SKM-1 treated with dmso at 0.1 percent for 144 hours (cell line): ENCODE measurements around the gene DDI1.
"Not testable (repeated sequence)": the region's sequence is repeated elsewhere in the genome, so short reads cannot be mapped to it uniquely, and the experiment has no call there.

Source experiments
- DNase-seq: peaks from one replicate; lab custom pipeline; 2025; ENCODE audit not compliant: unreplicated experiment; lab: John Stamatoyannopoulos, UW

DDI1 gene

DNA sequence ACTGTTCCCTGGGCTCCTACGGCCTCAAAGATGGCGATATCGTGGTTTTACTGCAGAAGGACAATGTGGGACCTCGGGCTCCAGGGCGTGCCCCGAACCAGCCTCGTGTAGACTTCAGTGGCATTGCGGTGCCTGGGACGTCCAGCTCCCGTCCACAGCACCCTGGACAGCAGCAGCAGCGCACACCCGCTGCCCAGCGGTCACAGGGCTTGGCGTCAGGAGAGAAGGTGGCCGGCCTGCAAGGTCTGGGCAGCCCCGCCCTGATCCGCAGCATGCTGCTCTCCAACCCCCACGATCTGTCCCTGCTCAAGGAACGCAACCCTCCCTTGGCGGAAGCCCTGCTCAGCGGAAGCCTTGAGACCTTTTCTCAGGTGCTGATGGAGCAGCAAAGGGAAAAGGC lies 555 bp downstream of the DDI1 start:
- no peak for DNase-seq

DNA sequence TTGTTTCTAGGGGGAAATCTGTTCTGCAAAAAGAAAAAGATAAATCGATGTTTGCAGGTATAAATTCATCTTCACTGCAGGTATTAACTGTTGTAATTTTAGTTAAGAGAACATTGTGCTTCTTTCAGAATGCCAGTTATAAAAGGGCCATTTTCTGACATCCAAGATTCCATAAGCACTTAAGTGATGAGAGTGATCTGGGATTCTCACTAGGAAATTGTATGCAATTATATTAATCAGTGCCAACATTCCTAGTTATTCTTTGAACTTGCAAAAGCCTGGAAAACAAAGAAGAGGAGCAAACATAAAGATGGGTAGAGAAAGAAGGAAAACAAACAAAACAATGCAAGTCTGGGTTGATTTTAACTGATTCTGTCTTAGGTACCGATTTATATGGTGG lies 5.4 kb downstream of the DDI1 start:
- no peak for DNase-seq

DNA sequence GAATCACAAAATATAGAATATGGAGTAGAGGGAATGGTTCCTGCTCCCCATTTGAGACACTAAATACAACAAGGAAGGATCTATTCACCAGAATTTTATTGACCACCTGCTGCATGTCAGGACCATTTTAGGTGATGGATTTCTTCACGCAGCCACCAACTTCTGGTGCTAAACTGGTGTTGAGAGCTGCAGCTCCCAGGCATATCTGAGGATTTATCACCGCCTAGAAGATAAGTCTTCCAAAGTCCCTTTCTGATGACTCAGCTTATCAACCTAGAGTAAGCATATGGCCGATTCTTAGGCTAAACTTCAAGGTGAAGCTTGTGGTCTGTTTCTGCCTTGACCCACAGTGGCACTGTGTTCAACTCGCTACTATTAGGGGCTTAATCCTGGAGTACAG lies 6.7 kb downstream of the DDI1 start:
- DNase-seq, result no peak

DNA sequence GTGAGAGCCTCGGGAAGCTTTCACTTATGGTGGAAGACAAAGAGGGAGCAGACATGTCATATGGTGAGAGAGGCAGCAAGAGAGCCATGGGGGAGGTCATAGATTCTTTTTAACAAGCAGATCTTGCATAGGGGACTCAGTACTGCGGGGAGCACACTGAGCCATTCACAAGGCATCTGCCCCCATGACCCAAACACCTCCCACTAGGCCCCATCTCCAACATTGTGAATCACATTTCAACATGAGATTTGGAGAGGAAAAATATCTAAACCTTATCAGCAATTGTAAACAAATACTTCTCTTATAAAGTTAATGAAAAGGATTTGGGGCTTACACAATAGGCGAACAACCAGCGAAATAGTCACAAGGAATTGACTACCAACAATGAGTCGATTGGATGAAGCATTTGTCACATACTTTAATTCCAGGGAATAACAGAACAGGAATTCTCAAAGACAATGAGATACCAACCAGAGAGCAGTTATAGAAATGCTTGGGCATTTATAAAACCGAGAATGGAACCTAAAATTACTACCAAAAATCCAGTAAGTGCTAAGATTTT lies 7.3 kb downstream of the DDI1 start:
- DNase-seq, result no peak

DNA sequence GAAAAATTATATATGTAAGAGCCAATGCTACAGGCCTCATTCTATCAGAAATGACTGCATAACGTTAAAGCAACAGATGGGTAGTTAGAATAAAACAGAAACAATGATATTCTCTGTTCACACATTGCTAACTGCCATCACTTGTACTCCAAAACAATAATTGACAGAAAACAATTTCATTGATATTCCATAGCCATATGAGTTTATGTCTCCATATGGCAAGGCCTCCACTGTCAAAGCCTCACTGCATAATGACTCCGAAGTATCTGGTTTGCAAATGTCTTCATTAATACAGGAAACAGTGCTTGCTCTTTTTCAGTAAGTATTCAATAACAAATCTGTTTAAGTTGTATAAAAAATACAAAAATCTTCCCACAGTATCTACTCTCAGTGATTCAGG lies 9.9 kb downstream of the DDI1 start:
- no peak for DNase-seq

DNA sequence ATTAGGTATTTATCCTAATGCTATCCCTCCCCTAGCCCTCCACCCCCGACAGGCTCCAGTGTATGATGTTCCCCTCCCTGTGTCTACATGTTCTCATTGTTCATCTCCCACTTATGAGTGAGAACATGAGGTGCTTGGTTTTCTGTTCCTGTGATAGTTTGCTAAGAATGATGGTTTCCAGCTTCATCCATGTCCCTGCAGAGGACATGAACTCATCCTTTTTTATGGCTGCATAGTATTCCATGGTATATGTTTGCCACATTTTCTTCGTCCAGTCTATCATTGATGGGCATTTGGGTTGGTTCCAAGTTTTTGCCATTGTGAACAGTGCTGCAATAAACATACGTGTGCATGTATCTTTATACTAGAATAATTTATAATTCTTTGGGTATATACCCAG lies 10.4 kb downstream of the DDI1 start:
- DNase-seq, result not testable (repeated sequence)

DNA sequence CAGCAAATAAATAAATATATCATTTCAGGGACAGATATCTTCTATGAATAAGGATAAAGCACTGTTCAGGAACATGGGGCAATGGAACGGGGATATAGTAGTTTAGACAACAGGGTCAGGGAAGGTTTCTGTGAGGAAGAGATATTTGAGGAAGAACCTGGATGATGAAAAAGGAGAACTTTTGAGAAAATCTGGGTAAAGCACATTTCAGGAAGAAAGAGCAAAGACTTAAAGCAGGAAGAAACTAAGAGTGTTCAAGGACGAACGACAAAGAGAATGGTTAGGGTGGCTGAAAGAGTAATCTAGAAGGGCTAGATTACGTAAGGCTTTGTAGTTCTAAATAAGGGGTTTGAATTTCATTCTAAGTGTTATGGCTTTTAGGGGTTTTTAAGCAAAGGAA lies 12.7 kb downstream of the DDI1 start:
- peak; percentile 8 for DNase-seq

DNA sequence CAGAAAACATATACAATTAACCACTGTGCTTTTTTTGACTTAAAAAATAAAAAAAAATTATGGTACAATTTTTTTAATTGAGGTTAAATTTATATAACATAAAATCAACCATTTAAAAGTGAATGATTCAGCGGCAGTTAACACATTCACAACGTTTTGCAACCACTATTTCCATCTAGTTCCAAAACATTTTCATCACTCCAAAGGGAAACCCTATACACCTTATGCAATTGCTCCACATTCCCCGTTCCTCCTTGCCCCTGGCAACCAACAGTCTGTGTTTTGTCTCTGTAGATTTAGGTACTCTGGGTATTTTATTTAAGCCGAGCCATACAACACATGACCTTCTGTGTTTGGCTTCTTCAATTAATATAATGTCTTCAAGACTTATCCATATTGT lies 15.3 kb downstream of the DDI1 start:
- no peak for DNase-seq

DNA sequence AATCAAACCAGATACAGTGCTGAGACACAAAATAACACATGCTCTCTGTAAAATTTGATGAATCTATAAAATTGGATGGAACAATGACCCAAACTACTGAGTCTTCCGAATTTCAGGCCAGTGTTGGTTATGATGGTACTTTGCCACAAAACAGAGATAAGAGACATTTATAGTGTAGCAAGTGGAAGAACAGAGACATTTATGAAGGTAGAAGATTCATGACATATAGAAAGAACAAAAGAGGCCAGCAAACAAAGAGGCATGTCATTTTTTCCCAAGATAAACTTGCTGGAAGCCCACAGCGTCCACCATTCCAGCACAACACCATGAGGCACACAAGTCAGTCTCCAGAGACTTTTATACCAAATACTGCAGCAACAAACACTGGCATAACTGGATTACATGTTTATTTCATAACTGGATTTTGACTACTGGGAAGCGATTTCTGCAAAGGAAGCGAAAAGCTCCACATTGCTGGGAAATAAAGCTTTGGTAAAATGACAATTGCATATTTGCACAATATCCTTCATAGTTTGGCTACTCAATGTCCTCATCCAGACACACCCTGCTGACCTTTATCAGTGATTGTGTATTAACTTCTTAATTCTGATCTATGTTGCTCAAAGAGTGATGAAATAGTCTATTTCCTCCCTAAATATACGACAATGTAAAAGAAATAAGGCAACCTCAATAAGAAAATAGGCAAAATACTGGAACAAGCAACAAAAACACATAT lies 17.5 kb downstream of the DDI1 start:
- DNase-seq, result no peak

DNA sequence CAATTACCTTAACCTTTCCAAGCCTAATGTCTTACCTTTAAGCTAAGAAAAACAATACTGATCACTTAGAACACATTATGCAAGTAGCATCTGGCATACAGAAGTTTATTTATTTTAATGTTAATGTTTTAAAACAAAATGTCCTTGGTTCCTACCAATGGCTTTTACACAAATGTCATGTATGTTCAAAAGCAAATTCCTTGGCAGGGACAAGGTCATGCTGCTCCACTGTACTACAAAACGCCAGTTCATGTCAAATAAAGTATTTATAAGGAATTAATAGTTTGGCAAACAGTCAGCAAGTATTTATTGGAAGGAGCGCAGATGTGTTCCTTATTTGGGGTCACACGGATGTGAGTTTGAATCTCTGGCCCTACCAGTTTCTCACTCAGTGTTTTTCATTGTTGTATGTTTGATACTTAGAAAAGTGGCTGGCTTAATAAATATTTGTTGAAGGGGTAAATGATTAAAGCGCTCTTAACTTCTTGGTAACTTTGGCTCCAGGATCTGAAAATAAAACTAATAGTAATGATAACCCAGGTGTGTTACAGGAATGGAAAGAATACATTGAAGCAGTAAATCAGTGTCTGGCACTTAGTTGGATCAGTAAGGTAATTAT lies 18.6 kb downstream of the DDI1 start:
- DNase-seq, result no peak

DNA sequence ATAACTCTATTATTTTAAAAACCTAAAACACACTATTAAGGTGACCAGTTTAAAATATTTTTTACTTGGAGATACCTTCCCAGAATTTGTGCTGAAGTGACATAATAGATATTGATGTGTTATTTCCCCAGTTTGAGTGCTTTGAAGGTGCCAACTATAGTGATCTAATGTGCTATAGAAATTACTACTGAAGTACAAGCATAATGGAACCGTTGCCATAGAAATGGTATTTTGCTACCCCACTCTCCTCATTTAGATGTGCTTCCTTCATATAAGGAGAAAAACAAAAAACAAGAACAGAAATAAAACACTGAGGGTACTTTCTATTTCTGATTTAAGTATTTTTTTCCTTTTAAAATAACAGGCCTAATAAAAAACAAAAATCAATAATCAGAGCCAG lies 19.2 kb downstream of the DDI1 start:
- no peak for DNase-seq

DNA sequence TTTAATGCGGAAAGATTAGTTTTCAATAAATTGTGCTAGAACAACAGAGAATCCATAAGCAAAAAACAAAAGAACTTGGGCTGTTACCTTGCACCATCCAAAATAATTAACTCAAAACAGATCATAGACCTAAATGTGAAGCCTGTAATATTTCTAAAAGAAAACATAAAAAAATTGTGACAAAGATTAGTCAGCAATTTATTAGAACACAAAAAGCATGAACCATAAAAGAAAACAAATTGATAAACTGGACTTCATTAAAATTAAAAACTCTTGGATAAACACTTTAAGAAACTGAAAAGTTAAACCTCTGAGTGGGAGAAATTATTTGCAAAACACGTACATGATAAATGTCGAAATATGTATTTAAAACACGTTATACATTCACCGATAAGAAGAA lies 21.5 kb downstream of the DDI1 start:
- DNase-seq, result no peak

DNA sequence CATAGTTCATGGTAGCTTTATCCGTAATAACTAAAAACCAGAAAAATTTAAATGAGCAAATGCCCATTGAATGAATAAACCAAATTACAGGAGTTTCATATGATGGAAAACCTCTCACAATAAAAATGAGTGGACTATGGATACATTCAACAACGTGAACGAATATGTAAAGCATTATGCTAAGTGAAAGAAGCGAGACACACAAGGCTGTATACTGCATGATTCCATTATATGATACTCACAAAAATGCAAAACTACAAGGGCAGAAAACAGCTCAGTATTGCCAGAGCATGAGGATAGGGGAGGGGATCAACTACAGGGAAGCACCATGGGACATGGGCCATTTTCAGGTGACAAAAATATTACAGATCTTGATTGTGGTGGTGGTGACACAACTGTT lies 22.2 kb downstream of the DDI1 start:
- no peak for DNase-seq

DNA sequence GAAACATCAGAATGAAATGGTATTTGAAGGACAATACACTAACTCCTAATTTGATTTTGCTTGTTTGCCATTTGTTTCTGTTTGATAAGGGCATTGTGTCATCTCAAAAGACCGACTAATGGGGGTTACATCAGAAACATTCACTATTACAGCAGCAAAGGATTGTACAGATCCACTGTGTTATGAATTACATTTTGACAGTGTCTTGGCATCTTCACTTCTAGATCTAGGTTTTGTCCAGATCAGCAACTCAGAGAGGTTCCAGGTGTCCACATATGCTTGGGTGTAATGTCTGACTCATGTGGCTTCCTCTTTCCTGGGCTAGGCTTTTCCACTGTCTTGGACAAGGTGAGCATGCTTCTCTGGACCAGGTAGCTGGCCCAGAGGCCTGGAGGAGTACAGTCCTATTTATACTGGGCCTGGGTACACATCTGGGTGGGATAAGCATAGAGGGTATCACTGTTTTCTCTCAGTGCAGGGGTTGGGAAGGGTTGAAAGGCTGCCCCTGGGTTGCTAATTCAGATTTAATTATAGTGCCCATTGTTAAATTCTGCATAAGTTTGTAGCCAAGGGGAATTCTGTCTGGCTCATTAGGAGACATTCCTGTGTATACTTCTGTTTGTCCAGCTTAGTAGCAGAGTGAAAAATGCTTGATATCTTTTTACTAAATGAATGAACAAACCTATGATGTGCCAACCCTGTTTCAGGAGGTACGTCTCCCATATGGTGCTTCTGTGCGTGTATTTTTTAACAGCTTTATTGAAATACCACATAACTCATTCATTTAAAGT lies 23.8 kb downstream of the DDI1 start:
- no peak for DNase-seq

DNA sequence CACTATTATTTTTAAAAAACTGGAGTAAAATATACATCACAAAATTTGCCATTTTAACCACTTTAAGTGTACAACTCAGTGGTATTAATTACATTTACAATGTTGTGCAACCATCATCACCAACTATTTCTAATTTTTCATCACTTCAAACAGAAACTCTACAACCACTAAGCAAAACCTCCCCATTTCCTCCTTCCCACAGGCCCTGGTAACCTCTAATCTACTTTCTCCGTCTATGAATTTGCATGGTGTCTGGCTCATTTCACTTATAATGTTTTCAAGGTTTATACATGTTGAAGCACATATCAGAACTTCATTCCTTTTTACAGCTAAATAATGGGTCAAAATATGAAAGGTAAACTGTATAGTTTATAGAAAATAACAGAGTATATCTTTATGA lies 24.4 kb downstream of the DDI1 start:
- no peak for DNase-seq

DNA sequence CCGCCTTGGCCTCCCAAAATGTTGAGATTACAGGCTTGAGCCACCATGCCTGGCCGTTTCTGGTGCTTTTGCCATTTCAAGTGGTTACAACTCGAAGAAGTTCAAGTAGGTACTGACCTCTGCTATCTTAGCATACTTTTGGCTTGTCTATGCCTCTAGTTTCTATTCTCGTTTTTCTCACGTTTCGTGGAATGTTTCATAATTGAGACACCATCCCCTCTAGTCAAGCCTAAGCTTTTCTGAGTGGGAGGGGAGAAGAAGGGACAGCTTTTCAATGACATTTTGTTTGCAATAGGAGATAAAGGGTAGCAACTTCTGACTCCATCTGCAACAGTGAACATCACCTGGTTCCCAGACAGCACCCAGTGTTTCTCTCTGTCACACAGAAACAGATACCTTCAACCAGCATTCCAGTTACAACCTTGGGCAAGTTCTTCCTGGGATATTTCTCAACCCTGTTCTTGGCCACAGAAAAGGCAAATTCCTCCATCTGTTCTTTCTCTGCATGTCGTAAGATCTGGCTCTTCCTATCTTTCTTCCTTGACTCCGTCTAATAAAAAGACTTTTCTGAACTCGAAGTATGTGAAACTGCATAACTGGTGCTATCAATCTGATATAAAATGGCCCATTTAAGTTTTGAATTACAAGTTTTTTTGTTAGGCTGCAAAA lies 25.5 kb downstream of the DDI1 start:
- DNase-seq, result peak; percentile 4

DNA sequence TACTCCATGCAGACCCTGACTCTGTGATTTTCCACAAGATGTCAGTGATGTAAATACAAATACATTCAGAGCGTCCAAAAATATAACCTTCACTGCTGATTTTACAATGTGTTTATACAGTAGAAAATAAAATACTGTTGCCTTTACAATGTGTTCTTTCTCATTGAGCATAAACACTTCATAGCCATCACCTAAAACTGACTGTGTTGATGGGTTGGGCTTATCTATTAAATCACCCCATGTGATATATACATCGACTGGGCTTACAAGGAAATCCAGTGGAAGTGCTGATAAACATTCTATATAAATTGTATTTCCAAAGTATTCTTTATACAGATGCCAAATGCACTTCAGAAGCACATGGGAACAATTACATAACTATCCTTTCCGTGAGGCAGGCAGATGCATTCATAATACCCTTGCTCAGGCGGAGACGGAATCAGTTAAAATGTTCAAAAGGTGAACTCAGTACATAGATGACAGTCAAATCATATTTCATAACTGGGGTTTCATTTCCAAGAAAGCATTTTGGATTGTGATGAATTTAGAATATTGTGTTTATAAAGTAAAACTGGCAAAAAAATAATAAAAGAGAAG lies 27.7 kb downstream of the DDI1 start:
- DNase-seq, result no peak

DNA sequence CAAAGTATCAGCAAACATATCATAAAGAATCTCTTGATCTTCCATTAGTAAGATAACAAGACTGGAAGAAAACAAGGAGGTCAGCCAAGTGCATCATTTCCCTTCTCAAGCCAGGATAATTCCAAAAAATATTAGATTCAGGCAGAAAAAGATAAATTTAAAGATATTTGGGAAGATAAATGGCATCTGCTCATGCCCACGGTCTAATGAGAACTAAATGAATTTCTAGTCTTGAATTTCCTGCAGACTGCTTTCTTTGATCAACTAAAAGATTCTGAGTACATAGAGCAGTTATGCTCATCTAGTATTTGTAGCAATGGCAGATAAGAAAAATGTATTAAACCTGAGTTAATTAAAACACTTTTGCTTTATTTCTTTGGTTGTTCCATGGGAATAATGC lies 31.1 kb downstream of the DDI1 start:
- DNase-seq, result no peak

DNA sequence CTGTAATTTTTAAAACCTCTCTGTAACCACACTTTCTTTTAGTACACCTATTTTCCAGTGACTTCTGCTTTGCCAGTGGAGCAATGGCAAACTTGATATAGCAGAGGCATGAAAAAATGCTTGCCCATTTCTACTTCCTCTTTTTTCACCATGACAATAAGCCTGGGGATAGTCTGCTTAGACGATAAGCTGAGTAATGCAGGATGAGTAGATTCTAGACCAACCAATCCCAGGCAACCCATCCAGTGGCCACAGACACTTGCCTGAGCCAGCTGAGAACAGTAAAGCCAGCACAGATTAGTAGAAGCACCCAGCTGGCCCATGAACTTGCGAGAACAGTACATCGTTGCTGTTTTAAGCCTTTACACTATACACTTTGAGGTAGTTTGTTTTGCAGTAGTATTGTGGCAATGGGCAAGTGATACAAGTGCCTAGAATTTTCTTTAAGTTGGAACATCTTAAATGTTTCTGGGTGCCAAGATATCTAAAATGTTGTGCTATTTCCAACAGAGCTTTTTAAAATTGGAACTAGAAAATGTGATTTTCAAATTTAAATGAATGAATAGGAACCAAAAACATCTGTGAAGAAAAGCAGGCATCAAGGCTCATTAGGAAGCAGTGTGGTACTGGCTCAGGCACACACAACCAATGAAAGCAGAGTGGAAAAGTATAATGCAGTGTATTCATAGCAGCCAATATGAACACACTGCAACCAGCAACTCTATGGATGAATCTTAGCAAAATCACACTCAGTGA lies 37.7 kb downstream of the DDI1 start:
- DNase-seq, result peak; percentile 95

DNA sequence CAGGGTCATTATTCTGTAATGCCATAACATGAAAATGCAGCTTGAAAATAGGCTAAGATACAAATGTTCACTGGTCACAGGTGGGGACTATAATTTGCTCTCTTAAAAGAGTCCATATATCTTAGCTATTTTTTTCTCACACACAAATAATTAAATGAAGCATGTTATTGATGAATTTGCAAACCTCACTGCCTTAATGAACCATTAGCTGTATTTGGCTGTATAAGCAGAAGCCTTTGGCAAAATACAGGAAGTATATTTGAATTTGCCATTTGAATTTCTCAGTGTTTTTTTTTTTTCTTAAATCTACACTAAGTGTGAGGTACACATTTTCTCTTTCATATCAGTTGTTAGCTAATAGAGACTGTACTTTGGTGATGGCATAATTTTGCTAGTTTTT lies 38.7 kb downstream of the DDI1 start:
- no peak for DNase-seq
